Mammary epithelial cell (primary cell): ENCODE measurements around the gene SAMD13.

ENCODE experiments used
- EZH2 ChIP-seq: IDR thresholded peaks from 2 replicates; pipeline ENCODE4 v1.6.1; 2012; ENCODE audit warnings: low read length, inconsistent platforms, borderline replicate concordance
- TF ChIP-seq, protein P1 (sequence below), 2 donors: IDR thresholded peaks in 1 of 2; conservative IDR thresholded peaks in 1 of 2; 2 replicates each; pipeline ENCODE4 v1.5.1; 2011 to 2012; ENCODE audit warnings: inconsistent platforms in 2 of 2, low read length in 2 of 2, mild to moderate bottlenecking in 2 of 2, control low read depth in 1 of 2, low read depth in 1 of 2; ENCODE audit not compliant: insufficient read depth in 1 of 2; ENCODE audit errors: extremely low read depth in 1 of 2

- TF ChIP-seq, protein P1, sequence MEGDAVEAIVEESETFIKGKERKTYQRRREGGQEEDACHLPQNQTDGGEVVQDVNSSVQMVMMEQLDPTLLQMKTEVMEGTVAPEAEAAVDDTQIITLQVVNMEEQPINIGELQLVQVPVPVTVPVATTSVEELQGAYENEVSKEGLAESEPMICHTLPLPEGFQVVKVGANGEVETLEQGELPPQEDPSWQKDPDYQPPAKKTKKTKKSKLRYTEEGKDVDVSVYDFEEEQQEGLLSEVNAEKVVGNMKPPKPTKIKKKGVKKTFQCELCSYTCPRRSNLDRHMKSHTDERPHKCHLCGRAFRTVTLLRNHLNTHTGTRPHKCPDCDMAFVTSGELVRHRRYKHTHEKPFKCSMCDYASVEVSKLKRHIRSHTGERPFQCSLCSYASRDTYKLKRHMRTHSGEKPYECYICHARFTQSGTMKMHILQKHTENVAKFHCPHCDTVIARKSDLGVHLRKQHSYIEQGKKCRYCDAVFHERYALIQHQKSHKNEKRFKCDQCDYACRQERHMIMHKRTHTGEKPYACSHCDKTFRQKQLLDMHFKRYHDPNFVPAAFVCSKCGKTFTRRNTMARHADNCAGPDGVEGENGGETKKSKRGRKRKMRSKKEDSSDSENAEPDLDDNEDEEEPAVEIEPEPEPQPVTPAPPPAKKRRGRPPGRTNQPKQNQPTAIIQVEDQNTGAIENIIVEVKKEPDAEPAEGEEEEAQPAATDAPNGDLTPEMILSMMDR (conservative IDR thresholded peaks at IDR 0.05 in 1 of 2, IDR thresholded peaks at IDR 0.05 in 1 of 2; ENCODE audit: extremely low read depth in 1 of 2, insufficient read depth in 1 of 2, low read depth in 1 of 2, low read length in 2 of 2), result no peak
- no peak for TF ChIP-seq EZH2
These were observed 12.2 kb upstream of the SAMD13 start for GRCh38 chr1:84289169-84289785.
